ENCODE results near the gene SMIM38.

SMIM38 gene

DNA sequence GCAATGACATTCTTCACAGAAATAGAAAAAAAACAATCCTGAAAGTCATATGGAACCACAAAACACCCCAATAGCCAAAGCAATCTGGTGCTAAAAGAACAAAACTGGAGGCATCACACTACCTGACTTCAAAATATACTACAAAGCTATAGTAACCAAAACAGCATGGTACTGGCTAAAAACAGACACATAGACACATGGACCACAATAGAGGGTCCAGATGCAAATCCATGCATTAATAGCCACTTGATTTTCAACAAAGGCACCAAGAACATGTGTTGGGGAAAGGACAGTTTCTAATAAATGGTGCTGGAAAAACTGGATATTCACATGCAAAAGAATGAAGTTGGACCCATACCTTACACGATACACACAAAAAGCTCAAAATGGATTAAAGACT is 27.9 kb upstream of the SMIM38 start:
- TF ChIP-seq GATA2 (IDR thresholded peaks at IDR 0.05; ENCODE audit: low read depth, low read length) (no peak), GATA3 (IDR thresholded peaks at IDR 0.05; ENCODE audit: low read depth, low read length) (no peak)

DNA sequence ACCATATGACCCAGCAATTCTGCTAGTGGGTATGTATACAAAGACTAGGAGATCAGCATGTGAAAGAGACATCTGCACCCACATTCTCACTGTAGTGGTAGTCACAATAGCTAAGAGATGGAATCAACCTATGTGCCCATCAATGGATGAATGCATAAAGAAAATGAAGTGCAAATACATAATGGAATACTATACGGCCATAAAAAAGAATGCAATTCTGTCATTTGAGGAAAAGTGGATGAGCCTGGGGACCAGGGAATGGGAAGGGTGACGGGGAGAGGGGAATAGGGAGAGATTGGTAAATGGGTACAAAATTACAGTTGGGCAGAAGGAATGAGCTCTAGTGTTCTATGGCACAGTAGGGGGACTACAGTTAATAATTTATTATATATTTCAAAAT is 26.7 kb upstream of the SMIM38 start:
- TF ChIP-seq GATA2 (IDR thresholded peaks at IDR 0.05; ENCODE audit: low read depth, low read length) (no peak), GATA3 (IDR thresholded peaks at IDR 0.05; ENCODE audit: low read depth, low read length) (no peak)

DNA sequence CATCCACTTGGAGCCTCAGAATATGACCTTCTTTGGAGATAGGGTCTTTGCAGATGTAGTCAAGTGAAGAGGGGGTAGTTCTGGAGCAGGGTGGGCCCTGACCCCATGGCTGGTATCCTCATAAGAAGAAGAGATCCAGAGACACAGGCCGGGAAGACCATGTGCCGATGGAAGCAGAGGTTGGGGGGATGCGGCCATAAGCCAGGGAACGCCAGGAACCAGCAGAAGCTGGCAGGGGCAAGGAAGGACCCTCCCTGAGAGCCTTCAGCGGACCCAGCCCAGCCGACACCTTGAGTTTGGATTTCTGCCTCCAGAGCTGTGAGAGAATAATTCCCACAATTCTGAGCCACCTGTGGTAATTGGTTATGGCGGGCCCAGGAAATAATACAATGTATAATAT is 26.1 kb upstream of the SMIM38 start:
- TF ChIP-seq GATA3 (IDR thresholded peaks at IDR 0.05; ENCODE audit: low read depth, low read length): no peak
- no peak for TF ChIP-seq GATA2 (IDR thresholded peaks at IDR 0.05; ENCODE audit: low read depth, low read length)

- TF ChIP-seq GATA2 (IDR thresholded peaks at IDR 0.05; ENCODE audit: low read depth, low read length) (no peak), GATA3 (IDR thresholded peaks at IDR 0.05; ENCODE audit: low read depth, low read length) (no peak)
These were observed 25.1 kb upstream of the SMIM38 start for GRCh38 chr11:69130654-69131053.

DNA sequence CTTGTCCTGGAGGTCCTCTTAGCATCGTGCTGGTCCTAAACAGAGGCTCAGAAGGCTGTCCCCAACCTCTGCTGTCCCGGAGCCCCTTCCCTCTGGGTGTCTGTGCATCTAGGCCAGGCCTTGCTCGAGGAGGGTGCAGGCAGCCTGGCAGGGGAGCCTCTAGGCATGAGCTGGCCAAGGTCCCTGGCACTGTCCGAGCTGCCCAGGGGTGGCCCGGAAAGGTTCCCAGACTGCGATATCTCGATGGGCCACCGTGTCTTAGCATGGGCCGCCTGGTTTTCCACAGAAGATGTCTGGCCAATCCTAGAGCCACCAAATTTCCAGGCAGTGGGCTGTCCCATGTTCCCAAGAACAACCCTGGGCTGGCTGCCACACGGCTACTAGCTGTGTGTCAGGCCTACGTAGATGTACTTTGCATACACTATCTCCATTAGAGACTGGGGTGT is 24.6 kb upstream of the SMIM38 start:
- TF ChIP-seq GATA3 (IDR thresholded peaks at IDR 0.05; ENCODE audit: low read depth, low read length): no peak
- no peak for TF ChIP-seq GATA2 (IDR thresholded peaks at IDR 0.05; ENCODE audit: low read depth, low read length)

GRCh38 chr11:69131644-69132300 is 24.0 kb upstream of the SMIM38 start:
- no peak for TF ChIP-seq GATA2 (IDR thresholded peaks at IDR 0.05; ENCODE audit: low read depth, low read length)
- TF ChIP-seq GATA3 (IDR thresholded peaks at IDR 0.05; ENCODE audit: low read depth, low read length): no peak

DNA sequence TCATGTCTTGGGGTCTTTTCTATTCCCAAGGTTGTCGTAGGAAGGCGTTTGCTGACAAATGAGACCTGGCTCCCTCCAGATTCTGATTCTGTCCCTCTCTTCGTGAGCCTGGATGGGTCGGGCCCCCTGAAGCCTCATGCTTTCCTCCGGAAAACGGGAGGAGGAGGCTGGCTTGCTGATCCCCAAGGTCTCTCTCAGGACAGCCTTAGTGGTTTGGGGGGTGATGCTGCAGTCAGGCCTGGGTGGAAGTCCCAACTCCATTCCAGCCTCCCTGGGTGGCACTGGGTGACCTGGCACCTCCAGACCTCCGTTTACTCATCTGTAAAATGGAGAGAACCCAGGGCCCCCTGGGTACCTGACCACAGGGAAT is 23.4 kb upstream of the SMIM38 start:
- TF ChIP-seq GATA2 (IDR thresholded peaks at IDR 0.05; ENCODE audit: low read depth, low read length): no peak
- no peak for TF ChIP-seq GATA3 (IDR thresholded peaks at IDR 0.05; ENCODE audit: low read depth, low read length)

- TF ChIP-seq GATA3 (IDR thresholded peaks at IDR 0.05; ENCODE audit: low read depth, low read length) (no peak), GATA2 (IDR thresholded peaks at IDR 0.05; ENCODE audit: low read depth, low read length) (no peak)
These were observed 22.5 kb upstream of the SMIM38 start for GRCh38 chr11:69133251-69133650.

DNA sequence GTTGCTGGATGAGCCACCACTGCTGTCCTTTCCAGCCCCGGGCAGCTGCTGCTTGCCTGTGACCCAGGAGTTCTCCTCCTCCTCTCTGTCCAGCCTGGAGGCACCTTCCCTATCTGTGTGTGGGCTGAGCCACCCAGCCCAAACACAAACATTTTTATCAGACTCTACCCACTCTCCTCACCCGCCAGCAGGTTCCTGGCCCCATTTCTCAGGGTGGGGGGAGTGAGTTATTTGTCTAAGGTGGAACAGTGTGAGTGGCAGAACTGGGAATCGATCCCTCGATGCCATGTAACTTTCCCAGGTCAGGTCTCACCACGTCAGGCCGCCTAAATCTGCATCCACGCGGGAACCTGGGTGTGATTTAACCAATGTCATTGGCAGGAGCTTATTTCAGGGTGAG is 20.8 kb upstream of the SMIM38 start:
- TF ChIP-seq GATA2 (IDR thresholded peaks at IDR 0.05; ENCODE audit: low read depth, low read length) (no peak), GATA3 (IDR thresholded peaks at IDR 0.05; ENCODE audit: low read depth, low read length) (no peak)

DNA sequence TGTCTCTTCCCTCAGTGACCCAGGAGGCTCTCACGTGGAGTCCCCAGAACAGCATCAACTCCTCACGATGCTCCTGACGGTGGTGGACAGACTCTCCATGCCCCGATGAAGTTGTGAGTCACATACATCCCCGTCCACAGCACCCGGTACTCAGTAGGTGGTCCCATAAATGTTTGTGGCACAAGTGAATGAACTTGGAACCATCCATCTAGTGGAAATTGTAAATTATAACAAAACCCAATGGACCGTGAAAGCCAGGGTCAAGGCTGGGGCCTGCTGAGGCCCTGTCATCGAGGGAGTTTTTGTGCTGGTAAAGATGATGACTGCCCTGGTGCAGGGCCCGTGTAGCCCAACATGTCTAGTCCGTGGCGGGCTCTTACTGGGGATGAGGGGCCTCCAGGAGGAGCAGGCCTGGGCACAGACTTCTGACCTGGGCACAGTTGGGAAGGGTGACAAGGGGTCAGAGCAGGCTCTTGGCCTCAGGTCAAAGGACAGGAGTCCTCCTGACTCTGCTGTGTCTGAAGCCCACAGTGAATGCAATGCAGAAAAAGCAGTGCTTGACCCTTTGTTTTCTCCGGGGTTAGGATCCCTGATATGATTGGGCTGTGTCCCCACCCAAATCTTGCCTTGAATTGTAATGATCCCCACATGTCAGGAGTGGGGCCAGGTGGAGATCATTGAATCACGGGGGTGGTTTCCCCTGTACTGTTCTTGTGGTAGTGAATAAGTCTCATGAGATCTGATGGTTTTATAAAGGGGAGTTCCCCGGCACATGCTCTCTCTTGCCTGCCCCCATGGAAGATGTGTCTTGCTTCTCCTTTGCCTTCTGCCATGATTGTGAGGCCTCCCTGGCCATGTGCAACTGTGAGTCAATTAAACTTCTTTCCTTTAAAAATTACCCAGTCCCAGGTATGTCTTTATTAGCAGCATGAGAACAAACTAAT is 20.0 kb upstream of the SMIM38 start:
- TF ChIP-seq GATA2 (IDR thresholded peaks at IDR 0.05; ENCODE audit: low read depth, low read length) (no peak), GATA3 (IDR thresholded peaks at IDR 0.05; ENCODE audit: low read depth, low read length) (no peak)

GRCh38 chr11:69136471-69136870 is 19.3 kb upstream of the SMIM38 start:
- TF ChIP-seq GATA2 (IDR thresholded peaks at IDR 0.05; ENCODE audit: low read depth, low read length) (no peak), GATA3 (IDR thresholded peaks at IDR 0.05; ENCODE audit: low read depth, low read length) (no peak)

DNA sequence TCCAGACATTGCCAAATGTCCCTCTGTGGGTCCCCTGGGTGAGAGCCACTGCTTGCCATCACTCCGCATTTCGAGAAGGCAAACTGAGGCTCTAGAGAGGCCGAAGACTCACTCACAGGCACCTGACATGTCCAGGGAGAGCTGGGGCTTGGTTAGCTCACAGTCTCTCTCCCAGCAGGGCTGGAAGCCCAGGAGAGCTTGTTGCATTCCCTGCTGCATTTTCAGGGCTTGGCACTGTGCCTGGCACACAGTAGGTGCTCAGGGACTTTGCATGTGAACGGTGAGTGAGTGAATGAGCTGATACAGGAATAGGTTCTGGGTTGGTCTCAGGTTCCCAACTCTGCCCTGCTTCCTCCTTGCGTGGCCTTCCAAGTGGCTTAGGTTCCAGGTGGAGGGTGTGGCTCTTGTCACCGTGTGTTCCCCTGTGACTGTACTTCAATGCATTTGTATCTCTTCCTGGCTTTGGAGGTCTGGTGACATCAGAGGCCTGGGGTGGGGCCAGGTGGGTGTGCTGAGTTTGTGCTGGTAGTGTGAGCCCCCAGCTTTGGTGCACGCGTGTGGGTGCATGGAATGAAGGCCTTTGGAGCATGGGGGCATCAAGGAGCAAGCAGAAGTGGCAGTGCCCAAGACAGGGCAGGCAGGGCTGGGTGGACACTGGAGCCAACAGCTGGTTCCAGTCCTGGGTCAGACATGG is 18.4 kb upstream of the SMIM38 start:
- no peak for TF ChIP-seq GATA3 (IDR thresholded peaks at IDR 0.05; ENCODE audit: low read depth, low read length)
- no peak for TF ChIP-seq GATA2 (IDR thresholded peaks at IDR 0.05; ENCODE audit: low read depth, low read length)

- TF ChIP-seq GATA2 (IDR thresholded peaks at IDR 0.05; ENCODE audit: low read depth, low read length) (no peak), GATA3 (IDR thresholded peaks at IDR 0.05; ENCODE audit: low read depth, low read length) (no peak)
These were observed 17.5 kb upstream of the SMIM38 start for GRCh38 chr11:69138265-69138664.

- no peak for TF ChIP-seq GATA3 (IDR thresholded peaks at IDR 0.05; ENCODE audit: low read depth, low read length)
These were observed 15.1 kb upstream of the SMIM38 start for GRCh38 chr11:69140635-69141034.
